ENCODE measurements around the gene IGF2R. TPM values are rescaled to one million over a fixed set of nuclear protein-coding genes. Genes with fewer than 3 reads are reported as not detected.

The IGF2R gene
- total and polyA plus RNA-seq, 8 donors: 56.5 to 153 (median 60.4) TPM

DNA sequence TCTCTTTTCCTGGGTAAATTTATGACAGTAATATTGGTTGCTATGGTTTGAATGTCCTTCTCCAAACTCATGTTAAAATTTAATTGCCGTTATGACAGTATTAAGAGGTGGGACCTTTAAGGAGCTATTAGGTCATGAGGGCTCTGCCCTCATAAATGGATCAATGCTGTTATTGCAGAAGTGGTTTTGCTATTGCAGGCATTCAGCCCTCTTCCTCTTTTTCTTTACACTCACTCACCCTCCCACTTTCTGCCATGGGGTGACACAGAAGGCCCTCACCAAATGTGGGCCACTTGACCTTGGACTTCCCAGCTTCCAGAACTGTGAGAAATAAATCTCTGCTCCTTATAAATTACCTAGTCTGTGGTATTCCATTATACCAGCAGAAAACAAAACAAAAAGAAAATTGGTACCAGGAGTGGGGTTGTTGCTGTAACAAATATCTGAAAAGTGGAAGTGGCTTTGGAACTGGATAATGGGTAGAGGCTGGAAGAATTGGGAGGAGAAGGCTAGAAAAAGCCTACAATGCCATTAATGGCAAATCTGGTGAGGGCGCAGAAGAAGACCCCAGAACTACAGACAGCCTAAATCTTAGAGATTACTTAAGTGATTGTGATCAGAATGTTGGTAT, 24.8 kb upstream of the IGF2R start:
- no peak for DNase-seq
- Histone ChIP-seq H3K9me3 (peaks cover 0 to 13% of the 10 kb centered on the region in 2 donors), H3K27ac (peak overlapping the region in 1 of 2 donors; percentile 48), H3K4me1 (peaks cover 0 to 21% of the 10 kb centered on the region in 2 donors), H3K36me3 (no peaks in the 10 kb centered on the region), H3K4me3 (no peak overlapping the region), H3K27me3 (no peaks in the 10 kb centered on the region)
- intact Hi-C loops (cut with DNase I): loop anchor here in 1 of 2 donors (10.0 kb wide), 1 partner anchor 79 kb away; no protein-coding TSS in a partner anchor
- TF ChIP-seq, protein P1, sequence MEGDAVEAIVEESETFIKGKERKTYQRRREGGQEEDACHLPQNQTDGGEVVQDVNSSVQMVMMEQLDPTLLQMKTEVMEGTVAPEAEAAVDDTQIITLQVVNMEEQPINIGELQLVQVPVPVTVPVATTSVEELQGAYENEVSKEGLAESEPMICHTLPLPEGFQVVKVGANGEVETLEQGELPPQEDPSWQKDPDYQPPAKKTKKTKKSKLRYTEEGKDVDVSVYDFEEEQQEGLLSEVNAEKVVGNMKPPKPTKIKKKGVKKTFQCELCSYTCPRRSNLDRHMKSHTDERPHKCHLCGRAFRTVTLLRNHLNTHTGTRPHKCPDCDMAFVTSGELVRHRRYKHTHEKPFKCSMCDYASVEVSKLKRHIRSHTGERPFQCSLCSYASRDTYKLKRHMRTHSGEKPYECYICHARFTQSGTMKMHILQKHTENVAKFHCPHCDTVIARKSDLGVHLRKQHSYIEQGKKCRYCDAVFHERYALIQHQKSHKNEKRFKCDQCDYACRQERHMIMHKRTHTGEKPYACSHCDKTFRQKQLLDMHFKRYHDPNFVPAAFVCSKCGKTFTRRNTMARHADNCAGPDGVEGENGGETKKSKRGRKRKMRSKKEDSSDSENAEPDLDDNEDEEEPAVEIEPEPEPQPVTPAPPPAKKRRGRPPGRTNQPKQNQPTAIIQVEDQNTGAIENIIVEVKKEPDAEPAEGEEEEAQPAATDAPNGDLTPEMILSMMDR (IDR thresholded peaks at IDR 0.05): no peak
- peak; percentile 30 for ATAC-seq

DNA sequence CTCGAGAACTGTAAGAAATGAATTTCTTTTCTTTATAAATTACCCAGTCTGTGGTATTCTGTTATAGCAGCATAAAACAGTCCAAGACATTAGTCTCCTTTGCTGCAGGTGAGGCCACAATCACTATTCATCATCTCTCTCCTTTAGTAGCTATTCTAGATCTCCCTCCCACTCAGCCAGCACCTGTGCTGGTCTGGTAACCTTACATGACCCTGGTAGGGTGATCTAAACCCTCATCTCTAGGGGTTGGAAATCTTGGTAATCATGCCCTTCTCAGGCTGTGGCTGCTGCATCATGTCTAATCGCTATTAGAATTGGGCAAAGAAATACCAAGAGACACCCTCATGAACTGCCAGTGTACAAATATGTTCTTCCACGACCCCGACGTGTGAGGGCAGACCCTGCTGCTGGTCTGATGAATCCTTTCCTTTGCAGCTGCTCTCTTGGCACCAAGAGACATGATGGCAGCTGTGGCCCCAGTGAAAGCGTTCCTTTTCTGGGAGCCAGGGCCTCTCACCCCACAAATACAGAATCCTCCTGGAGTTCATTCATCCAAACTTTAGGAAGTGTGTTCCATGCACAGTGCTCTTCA, 23.0 kb upstream of the IGF2R start:
- no peaks in the 10 kb centered on the region for H3K27me3 ChIP-seq
- H3K4me3 ChIP-seq: no peak overlapping the region
- H3K27ac ChIP-seq: no peak overlapping the region
- ATAC-seq: no peak
- H3K9me3 ChIP-seq: peaks cover 0 to 13% of the 10 kb centered on the region in 2 donors
- intact Hi-C loops (cut with DNase I): loop anchor here in 1 of 2 donors (10.0 kb wide), 1 partner anchor 81 kb away; no protein-coding TSS in a partner anchor
- no peaks in the 10 kb centered on the region for H3K36me3 ChIP-seq
- no peak for DNase-seq
- peaks cover 0 to 23% of the 10 kb centered on the region in 2 donors for H3K4me1 ChIP-seq
- TF ChIP-seq, protein P1 (IDR thresholded peaks at IDR 0.05): no peak

GRCh38 chr6:159946912-159947311, 22.0 kb upstream of the IGF2R start:
- no peak overlapping the region for H3K4me3 ChIP-seq
- TF ChIP-seq, protein P1 (IDR thresholded peaks at IDR 0.05): no peak
- peaks cover 0 to 13% of the 10 kb centered on the region in 2 donors for H3K9me3 ChIP-seq
- H3K36me3 ChIP-seq: no peaks in the 10 kb centered on the region
- DNase-seq: no peak
- intact Hi-C loops (cut with DNase I): loop anchor here in 1 of 2 donors (10.0 kb wide), 1 partner anchor 82 kb away; no protein-coding TSS in a partner anchor
- no peak overlapping the region for H3K27ac ChIP-seq
- no peak for ATAC-seq
- H3K4me1 ChIP-seq: peaks cover 6 to 28% of the 10 kb centered on the region in 2 donors
- no peaks in the 10 kb centered on the region for H3K27me3 ChIP-seq

DNA sequence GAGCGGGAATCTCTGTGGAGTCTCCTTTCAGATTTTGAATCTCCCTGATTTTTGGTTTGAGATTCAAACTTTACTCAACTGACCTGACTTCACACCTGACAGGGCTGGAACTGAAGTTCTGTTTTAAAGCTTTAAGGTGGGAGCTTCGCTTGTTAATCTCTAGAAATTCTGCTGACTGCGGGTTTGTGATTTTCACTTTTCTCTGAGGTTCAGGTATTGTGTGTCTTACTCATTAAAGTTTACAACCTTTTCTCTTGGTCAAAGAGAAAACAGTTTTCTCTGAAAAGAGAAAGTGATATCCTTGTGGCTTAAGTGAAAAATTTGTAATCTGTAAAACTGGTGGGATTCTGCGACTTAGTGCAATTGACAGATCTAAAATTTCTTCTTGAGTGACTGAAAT, 20.7 kb upstream of the IGF2R start:
- no peaks in the 10 kb centered on the region for H3K36me3 ChIP-seq
- no peak overlapping the region for H3K27ac ChIP-seq
- no peak overlapping the region for H3K4me3 ChIP-seq
- peaks cover 17 to 30% of the 10 kb centered on the region in 2 donors for H3K4me1 ChIP-seq
- no peaks in the 10 kb centered on the region for H3K27me3 ChIP-seq
- TF ChIP-seq, protein P1 (IDR thresholded peaks at IDR 0.05): no peak
- H3K9me3 ChIP-seq: peaks cover 0 to 13% of the 10 kb centered on the region in 2 donors
- DNase-seq (no peak), ATAC-seq (no peak)
- intact Hi-C loops (cut with DNase I): loop anchor here in 1 of 2 donors (10.0 kb wide), 1 partner anchor 83 kb away; no protein-coding TSS in a partner anchor

- H3K36me3 ChIP-seq: no peaks in the 10 kb centered on the region
- H3K4me1 ChIP-seq: peaks cover 23 to 44% of the 10 kb centered on the region in 2 donors
- TF ChIP-seq, protein P1 (IDR thresholded peaks at IDR 0.05): no peak
- H3K27me3 ChIP-seq: no peaks in the 10 kb centered on the region
- DNase-seq: no peak
- H3K9me3 ChIP-seq: no peaks in the 10 kb centered on the region
- H3K27ac ChIP-seq: peak overlapping the region; percentile 68 to 91
- no peak overlapping the region for H3K4me3 ChIP-seq
- intact Hi-C loops (cut with DNase I): no loop called here
- no peak for ATAC-seq
Measured at GRCh38 chr6:159951772-159952171, 17.1 kb upstream of the IGF2R start.
